Measurements from ENCODE around the gene CYP3A5.
"Not testable (repeated sequence)": the region's sequence is repeated elsewhere in the genome, so short reads cannot be mapped to it uniquely, and the experiment has no call there.

Gene CYP3A5

DNA sequence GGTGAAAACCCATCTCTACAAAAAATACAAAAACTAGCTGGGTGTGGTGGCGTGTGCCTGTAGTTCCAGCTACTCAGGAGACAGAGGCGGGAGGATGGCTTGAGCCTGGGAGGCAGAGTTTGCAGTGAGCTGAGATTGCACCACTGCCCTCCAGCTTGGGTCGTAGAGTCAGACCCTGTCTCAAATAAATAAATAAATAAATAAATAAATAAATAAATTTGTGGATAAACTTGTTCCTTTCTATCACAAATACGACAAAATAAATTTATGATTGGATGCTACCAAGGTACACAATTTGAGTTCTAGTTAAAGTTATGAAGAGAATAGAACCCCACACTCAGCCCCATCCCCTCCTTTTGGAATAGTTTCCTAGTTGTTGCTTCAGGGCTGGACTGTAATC lies 26.5 kb downstream of the CYP3A5 start:
- not testable (repeated sequence) for H3K27me3 ChIP-seq (ENCODE audit: control insufficient read depth, insufficient read depth, low read length); H3K4me1 ChIP-seq (ENCODE audit: control insufficient read depth, low read depth, low read length); H3K36me3 ChIP-seq (ENCODE audit: control insufficient read depth, low read depth, low read length); H3K27ac ChIP-seq (ENCODE audit: low read length); H3K9me3 ChIP-seq (ENCODE audit: control insufficient read depth, low read depth, low read length); H3K9ac ChIP-seq (ENCODE audit: low read length); H3K4me3 ChIP-seq (ENCODE audit: low read length)

GRCh38 chr7:99652671-99653070 lies 27.1 kb downstream of the CYP3A5 start:
- H3K36me3 ChIP-seq (ENCODE audit: control insufficient read depth, low read depth, low read length): no peaks in the 10 kb centered on the region
- no peak overlapping the region for H3K4me3 ChIP-seq (ENCODE audit: low read length)
- no peaks in the 10 kb centered on the region for H3K27me3 ChIP-seq (ENCODE audit: control insufficient read depth, insufficient read depth, low read length)
- no peaks in the 10 kb centered on the region for H3K9me3 ChIP-seq (ENCODE audit: control insufficient read depth, low read depth, low read length)
- no peaks in the 10 kb centered on the region for H3K4me1 ChIP-seq (ENCODE audit: control insufficient read depth, low read depth, low read length)
- no peak overlapping the region for H3K27ac ChIP-seq (ENCODE audit: low read length)
- no peak overlapping the region for H3K9ac ChIP-seq (ENCODE audit: low read length)

DNA sequence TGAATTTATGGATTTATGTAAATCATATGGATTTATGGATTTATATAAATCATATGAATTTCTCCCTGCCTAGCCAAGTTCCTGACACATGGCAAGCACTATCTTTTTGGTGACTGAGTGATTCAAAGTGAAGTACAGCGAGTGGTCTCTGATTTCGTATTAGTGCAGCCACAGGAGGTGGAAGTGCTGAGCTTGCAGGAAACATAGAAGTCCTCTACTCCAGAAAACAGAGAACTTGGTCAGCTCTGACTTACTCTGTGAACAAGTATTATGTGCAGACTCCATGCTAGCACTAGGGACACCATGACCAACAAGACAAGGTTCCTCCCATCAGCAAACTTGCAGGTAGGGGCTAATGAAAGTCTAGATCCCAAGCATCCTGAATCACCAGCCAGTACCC lies 28.5 kb downstream of the CYP3A5 start:
- Histone ChIP-seq H3K27ac (ENCODE audit: low read length) (no peak overlapping the region), H3K36me3 (ENCODE audit: control insufficient read depth, low read depth, low read length) (no peaks in the 10 kb centered on the region), H3K4me3 (ENCODE audit: low read length) (no peak overlapping the region), H3K4me1 (ENCODE audit: control insufficient read depth, low read depth, low read length) (no peaks in the 10 kb centered on the region), H3K27me3 (ENCODE audit: control insufficient read depth, insufficient read depth, low read length) (no peaks in the 10 kb centered on the region), H3K9ac (ENCODE audit: low read length) (no peak overlapping the region), H3K9me3 (ENCODE audit: control insufficient read depth, low read depth, low read length) (no peaks in the 10 kb centered on the region)

DNA sequence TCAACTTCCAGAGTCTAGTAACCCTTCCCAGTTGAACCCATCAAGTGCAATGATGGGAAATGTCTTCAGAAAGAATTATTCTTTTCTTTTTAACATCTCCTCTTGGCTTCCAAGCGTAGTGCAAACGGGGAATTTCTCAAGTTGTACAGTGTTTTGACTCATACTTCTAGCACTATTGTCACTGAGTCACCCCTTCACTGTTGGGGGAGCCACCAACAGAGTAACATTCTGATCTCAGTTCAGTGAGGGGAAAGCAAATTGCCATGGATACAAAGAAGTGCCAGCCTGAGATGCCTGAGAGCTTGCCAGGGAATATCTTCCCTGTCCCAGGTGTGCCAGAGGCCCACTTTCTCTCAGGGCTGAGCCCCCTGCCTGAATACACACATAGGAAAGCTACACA lies 31.0 kb downstream of the CYP3A5 start:
- no peaks in the 10 kb centered on the region for H3K27me3 ChIP-seq (ENCODE audit: control insufficient read depth, insufficient read depth, low read length)
- H3K36me3 ChIP-seq (ENCODE audit: control insufficient read depth, low read depth, low read length): no peaks in the 10 kb centered on the region
- no peak overlapping the region for H3K4me3 ChIP-seq (ENCODE audit: low read length)
- no peak overlapping the region for H3K27ac ChIP-seq (ENCODE audit: low read length)
- H3K9ac ChIP-seq (ENCODE audit: low read length): no peak overlapping the region
- no peaks in the 10 kb centered on the region for H3K4me1 ChIP-seq (ENCODE audit: control insufficient read depth, low read depth, low read length)
- H3K9me3 ChIP-seq (ENCODE audit: control insufficient read depth, low read depth, low read length): no peaks in the 10 kb centered on the region

DNA sequence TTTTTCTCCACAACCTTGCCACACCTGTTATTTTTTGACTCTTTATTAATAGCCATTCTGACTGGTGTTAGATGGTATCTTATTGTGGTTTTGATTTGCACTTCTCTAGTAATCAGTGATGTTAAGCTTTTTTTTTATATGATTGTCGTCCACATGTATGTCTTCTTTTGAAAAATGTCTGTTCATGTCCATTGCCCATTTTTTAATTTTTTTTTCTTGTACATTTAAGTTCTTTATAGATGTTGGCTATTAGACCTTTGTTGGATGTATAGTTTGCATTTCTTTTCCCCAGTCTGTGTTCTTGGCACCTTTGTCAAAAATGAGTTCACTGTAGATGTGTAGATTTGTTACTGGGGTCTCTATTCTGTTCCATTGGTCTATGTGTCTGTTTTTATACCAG lies 34.2 kb downstream of the CYP3A5 start:
- no peak overlapping the region for H3K27ac ChIP-seq (ENCODE audit: low read length)

DNA sequence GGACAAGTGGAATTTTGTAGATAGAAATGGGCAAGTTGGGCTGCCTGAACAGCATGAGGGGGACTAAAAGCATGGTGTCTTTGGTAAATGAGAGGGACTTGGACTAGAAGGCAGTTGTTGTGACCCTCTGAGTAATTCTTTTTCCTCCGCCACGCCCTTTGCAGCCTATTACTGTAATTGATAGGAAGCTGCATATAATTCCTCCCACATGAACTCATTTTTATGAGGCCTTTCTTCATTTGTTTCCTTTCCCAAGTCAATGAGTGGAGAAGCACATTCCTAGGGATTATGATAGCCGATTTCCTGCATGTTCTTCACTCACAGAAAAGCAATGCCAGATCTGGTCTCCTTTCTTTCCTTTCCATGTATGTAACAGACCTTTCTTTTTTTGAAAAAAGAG lies 35.4 kb downstream of the CYP3A5 start:
- Histone ChIP-seq H3K4me3 (ENCODE audit: low read length) (no peak overlapping the region), H3K4me1 (ENCODE audit: control insufficient read depth, low read depth, low read length) (no peaks in the 10 kb centered on the region), H3K27me3 (ENCODE audit: control insufficient read depth, insufficient read depth, low read length) (no peaks in the 10 kb centered on the region), H3K9ac (ENCODE audit: low read length) (no peak overlapping the region), H3K36me3 (ENCODE audit: control insufficient read depth, low read depth, low read length) (no peaks in the 10 kb centered on the region), H3K9me3 (ENCODE audit: control insufficient read depth, low read depth, low read length) (no peaks in the 10 kb centered on the region), H3K27ac (ENCODE audit: low read length) (no peak overlapping the region)

More for the DNA sequence above, 34.2 kb downstream of the CYP3A5 start:
- Histone ChIP-seq H3K9me3 (ENCODE audit: control insufficient read depth, low read depth, low read length) (no peaks in the 10 kb centered on the region), H3K4me3 (ENCODE audit: low read length) (no peak overlapping the region), H3K4me1 (ENCODE audit: control insufficient read depth, low read depth, low read length) (no peaks in the 10 kb centered on the region), H3K36me3 (ENCODE audit: control insufficient read depth, low read depth, low read length) (no peaks in the 10 kb centered on the region), H3K27me3 (ENCODE audit: control insufficient read depth, insufficient read depth, low read length) (no peaks in the 10 kb centered on the region), H3K9ac (ENCODE audit: low read length) (no peak overlapping the region)

DNA sequence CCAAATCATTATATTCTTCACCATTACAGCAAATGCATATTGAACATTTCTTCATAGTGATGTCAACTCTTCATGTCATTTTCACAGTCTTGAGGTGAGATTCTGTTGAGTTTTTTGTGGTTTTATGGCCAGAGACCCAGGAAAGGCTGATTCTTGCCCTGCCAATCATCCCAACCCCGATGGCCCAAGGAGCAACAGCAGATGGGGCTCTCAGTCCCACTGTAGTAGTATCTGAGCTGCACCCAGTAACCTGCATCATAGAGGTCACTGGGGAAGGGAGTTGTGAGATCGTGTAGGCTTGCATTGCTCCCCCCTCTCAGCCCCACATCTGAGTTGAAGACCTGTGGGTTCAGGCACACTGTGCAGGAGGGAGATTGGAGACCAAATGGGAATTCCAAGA lies 36.3 kb downstream of the CYP3A5 start:
- no peak overlapping the region for H3K9ac ChIP-seq (ENCODE audit: low read length)
- no peak overlapping the region for H3K27ac ChIP-seq (ENCODE audit: low read length)
- H3K36me3 ChIP-seq (ENCODE audit: control insufficient read depth, low read depth, low read length): no peaks in the 10 kb centered on the region
- H3K9me3 ChIP-seq (ENCODE audit: control insufficient read depth, low read depth, low read length): no peaks in the 10 kb centered on the region
- H3K4me1 ChIP-seq (ENCODE audit: control insufficient read depth, low read depth, low read length): no peaks in the 10 kb centered on the region
- H3K27me3 ChIP-seq (ENCODE audit: control insufficient read depth, insufficient read depth, low read length): no peaks in the 10 kb centered on the region
- no peak overlapping the region for H3K4me3 ChIP-seq (ENCODE audit: low read length)

- no peak overlapping the region for H3K9ac ChIP-seq (ENCODE audit: low read length)
- H3K4me1 ChIP-seq (ENCODE audit: control insufficient read depth, low read depth, low read length): no peaks in the 10 kb centered on the region
- no peaks in the 10 kb centered on the region for H3K36me3 ChIP-seq (ENCODE audit: control insufficient read depth, low read depth, low read length)
- no peak overlapping the region for H3K27ac ChIP-seq (ENCODE audit: low read length)
- no peak overlapping the region for H3K4me3 ChIP-seq (ENCODE audit: low read length)
- H3K27me3 ChIP-seq (ENCODE audit: control insufficient read depth, insufficient read depth, low read length): no peaks in the 10 kb centered on the region
- H3K9me3 ChIP-seq (ENCODE audit: control insufficient read depth, low read depth, low read length): no peaks in the 10 kb centered on the region
These were observed 37.8 kb downstream of the CYP3A5 start for GRCh38 chr7:99642027-99642426.

DNA sequence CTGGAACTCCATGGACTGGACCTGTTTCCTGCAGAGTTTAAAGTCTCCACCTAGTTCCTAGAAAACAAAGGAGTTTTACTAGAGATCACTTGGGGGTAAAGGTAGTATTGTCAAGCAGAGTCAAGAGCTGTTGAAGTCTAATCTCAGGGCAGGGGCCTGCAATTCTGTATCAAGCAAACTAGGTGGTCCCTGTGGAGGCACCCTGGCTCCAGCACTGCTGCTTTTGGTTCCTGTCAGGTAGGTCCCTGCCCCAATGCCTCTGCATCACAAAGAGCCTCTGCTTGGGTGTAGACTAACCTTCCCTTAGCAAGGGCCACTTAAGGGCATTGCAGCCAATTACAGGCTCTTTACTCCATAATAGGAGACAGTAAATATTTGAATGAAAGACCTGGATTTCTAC lies 40.5 kb downstream of the CYP3A5 start:
- Histone ChIP-seq H3K4me3 (ENCODE audit: low read length) (no peak overlapping the region), H3K9me3 (ENCODE audit: control insufficient read depth, low read depth, low read length) (no peaks in the 10 kb centered on the region), H3K9ac (ENCODE audit: low read length) (no peak overlapping the region), H3K27me3 (ENCODE audit: control insufficient read depth, insufficient read depth, low read length) (no peaks in the 10 kb centered on the region), H3K36me3 (ENCODE audit: control insufficient read depth, low read depth, low read length) (no peaks in the 10 kb centered on the region), H3K4me1 (ENCODE audit: control insufficient read depth, low read depth, low read length) (no peaks in the 10 kb centered on the region), H3K27ac (ENCODE audit: low read length) (no peak overlapping the region)

DNA sequence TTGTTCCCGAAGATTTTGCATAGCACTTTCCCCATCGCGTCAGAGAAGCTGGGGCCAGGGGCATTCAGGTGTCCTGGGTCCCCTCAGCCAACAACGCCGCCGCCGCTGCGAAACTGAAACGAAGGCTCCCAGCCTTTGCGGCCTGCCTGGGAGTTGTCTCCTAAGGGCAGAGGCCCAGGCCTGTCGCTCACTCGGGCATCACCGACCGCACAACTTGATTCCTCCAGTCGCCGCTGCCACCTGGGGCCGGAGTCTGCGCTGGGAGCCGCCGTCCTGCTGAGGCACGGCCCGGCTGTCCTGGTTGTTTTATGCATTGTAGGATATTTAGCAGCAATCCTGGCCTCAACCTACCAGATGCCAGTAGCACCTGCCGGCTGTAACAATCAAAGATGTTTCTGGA lies 41.1 kb downstream of the CYP3A5 start:
- Histone ChIP-seq H3K4me1 (ENCODE audit: control insufficient read depth, low read depth, low read length) (no peaks in the 10 kb centered on the region), H3K4me3 (ENCODE audit: low read length) (no peak overlapping the region), H3K36me3 (ENCODE audit: control insufficient read depth, low read depth, low read length) (peaks cover 2% of the 10 kb centered on the region), H3K27ac (ENCODE audit: low read length) (no peak overlapping the region), H3K9me3 (ENCODE audit: control insufficient read depth, low read depth, low read length) (no peaks in the 10 kb centered on the region), H3K27me3 (ENCODE audit: control insufficient read depth, insufficient read depth, low read length) (no peaks in the 10 kb centered on the region), H3K9ac (ENCODE audit: low read length) (no peak overlapping the region)

- not testable (repeated sequence) for H3K27ac ChIP-seq (ENCODE audit: low read length); H3K27me3 ChIP-seq (ENCODE audit: control insufficient read depth, insufficient read depth, low read length); H3K36me3 ChIP-seq (ENCODE audit: control insufficient read depth, low read depth, low read length); H3K9ac ChIP-seq (ENCODE audit: low read length); H3K9me3 ChIP-seq (ENCODE audit: control insufficient read depth, low read depth, low read length); H3K4me3 ChIP-seq (ENCODE audit: low read length); H3K4me1 ChIP-seq (ENCODE audit: control insufficient read depth, low read depth, low read length)
These were observed 42.4 kb downstream of the CYP3A5 start for GRCh38 chr7:99637414-99637813.

DNA sequence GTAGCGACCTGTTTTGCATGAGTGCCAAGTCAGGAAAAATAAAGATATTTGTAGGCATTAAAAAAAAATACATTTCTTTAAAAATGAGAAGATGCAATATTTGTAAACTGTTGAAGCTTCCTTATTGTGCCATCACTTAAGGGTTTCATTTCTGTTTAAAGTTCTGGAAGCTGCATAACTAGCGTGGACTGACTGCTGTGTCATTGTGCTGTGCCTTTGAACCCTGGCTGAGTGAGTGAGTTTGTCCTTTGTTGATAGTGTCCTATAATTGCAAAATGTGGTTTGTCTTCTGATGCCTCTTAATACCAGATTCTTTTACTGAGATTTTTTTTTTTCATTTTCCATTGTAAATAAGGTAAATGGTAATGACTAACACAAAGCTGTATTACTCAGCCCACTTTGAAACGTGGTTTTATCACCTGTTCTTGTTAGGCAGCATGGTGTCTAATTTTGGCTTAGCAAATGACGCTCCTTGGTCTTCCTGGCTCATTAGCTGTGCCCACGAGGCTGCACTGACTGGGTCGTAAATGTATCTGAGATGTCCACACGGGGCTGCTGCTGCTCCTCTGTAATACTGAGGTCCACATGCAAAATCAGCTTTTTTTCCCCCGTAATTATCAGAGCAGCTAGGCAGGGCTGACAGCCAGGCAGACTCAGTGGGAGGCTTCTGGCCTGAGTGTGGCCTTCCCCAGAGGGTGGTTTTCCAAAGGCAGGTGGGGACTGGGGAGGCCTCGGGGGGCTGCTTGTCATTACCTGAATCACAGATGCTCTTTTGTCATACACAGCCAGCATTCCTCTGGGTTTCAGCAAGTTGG lies 48.3 kb downstream of the CYP3A5 start:
- H3K9me3 ChIP-seq (ENCODE audit: control insufficient read depth, low read depth, low read length): no peaks in the 10 kb centered on the region
- H3K9ac ChIP-seq (ENCODE audit: low read length): no peak overlapping the region
- no peak overlapping the region for H3K4me3 ChIP-seq (ENCODE audit: low read length)
- H3K27me3 ChIP-seq (ENCODE audit: control insufficient read depth, insufficient read depth, low read length): no peaks in the 10 kb centered on the region
- H3K27ac ChIP-seq (ENCODE audit: low read length): no peak overlapping the region
- H3K4me1 ChIP-seq (ENCODE audit: control insufficient read depth, low read depth, low read length): peaks cover 34% of the 10 kb centered on the region
- H3K36me3 ChIP-seq (ENCODE audit: control insufficient read depth, low read depth, low read length): peaks cover 35% of the 10 kb centered on the region
